WI38 (cell line): Measurements from ENCODE around the gene GMEB2.
"Not testable (repeated sequence)": the region's sequence is repeated elsewhere in the genome, so short reads cannot be mapped to it uniquely, and the experiment has no call there.

ENCODE experiments used
- H3K4me3 ChIP-seq: 2 replicates; pipeline ENCODE4 v1.5.1; 2011; ENCODE audit warnings: low read depth, mild to moderate bottlenecking, control low read depth, low read length
- TF ChIP-seq, protein P1 (sequence below): IDR thresholded peaks from 2 replicates; pipeline ENCODE4 v1.5.1; 2012; ENCODE audit warnings: low read depth, mild to moderate bottlenecking, control low read depth, low read length

The GMEB2 gene

DNA sequence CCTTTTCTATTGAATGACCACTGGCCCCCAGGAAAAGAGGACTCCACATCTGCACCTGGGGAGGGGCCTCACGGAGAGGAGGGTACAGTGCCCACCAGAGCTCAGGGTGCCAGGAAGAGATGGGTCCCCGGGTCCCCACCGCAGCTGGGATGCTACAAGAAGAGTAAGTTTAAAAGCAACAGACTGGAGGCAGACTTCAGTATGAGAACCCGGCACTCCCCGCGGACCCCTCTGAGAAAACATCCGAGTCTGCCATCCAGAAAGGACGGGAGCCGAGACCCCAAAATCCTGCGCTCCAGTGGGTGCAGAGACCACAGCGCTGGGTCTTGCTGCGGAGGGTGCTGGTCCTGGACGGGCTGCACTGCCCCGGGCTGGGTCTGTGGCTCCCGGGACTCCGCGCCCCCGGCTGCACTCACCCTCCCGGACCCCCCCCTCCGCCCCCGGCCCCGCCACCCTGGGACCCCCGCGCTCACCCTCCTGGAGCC is 53.2 kb downstream of the GMEB2 start:
- H3K4me3 ChIP-seq: peak overlapping the region; percentile 85
- TF ChIP-seq, protein P1, sequence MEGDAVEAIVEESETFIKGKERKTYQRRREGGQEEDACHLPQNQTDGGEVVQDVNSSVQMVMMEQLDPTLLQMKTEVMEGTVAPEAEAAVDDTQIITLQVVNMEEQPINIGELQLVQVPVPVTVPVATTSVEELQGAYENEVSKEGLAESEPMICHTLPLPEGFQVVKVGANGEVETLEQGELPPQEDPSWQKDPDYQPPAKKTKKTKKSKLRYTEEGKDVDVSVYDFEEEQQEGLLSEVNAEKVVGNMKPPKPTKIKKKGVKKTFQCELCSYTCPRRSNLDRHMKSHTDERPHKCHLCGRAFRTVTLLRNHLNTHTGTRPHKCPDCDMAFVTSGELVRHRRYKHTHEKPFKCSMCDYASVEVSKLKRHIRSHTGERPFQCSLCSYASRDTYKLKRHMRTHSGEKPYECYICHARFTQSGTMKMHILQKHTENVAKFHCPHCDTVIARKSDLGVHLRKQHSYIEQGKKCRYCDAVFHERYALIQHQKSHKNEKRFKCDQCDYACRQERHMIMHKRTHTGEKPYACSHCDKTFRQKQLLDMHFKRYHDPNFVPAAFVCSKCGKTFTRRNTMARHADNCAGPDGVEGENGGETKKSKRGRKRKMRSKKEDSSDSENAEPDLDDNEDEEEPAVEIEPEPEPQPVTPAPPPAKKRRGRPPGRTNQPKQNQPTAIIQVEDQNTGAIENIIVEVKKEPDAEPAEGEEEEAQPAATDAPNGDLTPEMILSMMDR: no peak

DNA sequence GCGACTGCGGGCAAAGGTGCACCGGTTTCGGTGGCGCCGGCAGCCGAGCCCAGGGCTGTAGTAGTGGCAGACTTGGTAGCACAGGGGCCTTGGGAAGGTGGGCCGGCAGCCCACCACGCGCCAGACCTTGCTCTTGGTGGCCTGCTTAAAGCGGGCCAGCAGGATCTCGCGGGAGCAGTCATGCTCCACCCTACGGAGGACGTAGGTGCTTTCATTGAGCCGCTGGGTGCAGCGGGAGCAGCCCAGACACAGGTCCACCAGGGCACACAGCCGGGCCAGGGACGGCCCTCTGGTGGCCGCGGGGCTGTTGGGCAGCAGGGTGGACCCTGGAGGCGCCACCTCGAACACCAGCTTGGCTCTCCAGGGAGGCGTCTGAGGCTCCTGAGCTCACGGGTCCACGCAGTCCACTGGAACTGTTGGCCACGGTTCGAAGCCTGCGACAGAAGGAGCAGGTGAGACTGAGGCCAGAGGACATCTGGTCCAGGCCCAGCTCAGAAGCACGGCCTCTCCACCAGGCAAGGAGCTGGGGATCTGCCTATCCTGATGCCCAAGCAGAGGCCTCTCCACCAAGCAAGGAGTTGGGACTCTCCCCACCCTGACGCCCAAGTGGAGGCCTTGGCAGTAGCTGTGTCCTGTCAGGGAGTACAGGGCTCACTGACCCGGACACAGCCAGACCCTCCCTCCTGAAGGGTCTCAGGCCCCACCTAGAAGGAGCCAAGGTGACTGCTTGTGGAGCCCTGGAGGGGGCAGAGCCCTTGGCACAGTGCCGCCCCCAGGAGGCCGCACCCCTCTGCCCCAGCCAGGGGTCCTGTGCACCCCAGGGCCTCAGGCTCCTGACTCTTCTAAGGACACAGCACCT is 53.9 kb downstream of the GMEB2 start:
- peak overlapping the region; percentile 85 for H3K4me3 ChIP-seq
- TF ChIP-seq, protein P1: no peak

- no peak overlapping the region for H3K4me3 ChIP-seq
- TF ChIP-seq, protein P1: no peak
These were observed 54.7 kb downstream of the GMEB2 start for GRCh38 chr20:63572071-63572787.

DNA sequence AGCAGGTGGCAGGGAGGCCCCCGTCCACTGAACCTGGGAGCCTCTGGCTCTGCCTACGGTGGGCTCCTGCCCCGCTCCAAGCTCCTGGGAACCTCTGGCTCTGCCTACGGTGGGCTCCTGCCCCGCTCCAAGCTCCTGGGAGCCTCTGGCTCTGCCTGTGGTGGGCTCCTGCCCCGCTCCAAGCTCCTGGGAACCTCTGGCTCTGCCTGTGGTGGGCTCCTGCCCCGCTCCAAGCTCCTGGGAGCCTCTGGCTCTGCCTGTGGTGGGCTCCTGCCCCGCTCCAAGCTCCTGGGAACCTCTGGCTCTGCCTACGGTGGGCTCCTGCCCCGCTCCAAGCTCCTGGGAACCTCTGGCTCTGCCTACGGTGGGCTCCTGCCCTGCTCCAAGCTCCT is 55.8 kb downstream of the GMEB2 start:
- not testable (repeated sequence) for H3K4me3 ChIP-seq

- no peak overlapping the region for H3K4me3 ChIP-seq
- TF ChIP-seq, protein P1: no peak
These were observed 56.4 kb downstream of the GMEB2 start for GRCh38 chr20:63570281-63571086.

DNA sequence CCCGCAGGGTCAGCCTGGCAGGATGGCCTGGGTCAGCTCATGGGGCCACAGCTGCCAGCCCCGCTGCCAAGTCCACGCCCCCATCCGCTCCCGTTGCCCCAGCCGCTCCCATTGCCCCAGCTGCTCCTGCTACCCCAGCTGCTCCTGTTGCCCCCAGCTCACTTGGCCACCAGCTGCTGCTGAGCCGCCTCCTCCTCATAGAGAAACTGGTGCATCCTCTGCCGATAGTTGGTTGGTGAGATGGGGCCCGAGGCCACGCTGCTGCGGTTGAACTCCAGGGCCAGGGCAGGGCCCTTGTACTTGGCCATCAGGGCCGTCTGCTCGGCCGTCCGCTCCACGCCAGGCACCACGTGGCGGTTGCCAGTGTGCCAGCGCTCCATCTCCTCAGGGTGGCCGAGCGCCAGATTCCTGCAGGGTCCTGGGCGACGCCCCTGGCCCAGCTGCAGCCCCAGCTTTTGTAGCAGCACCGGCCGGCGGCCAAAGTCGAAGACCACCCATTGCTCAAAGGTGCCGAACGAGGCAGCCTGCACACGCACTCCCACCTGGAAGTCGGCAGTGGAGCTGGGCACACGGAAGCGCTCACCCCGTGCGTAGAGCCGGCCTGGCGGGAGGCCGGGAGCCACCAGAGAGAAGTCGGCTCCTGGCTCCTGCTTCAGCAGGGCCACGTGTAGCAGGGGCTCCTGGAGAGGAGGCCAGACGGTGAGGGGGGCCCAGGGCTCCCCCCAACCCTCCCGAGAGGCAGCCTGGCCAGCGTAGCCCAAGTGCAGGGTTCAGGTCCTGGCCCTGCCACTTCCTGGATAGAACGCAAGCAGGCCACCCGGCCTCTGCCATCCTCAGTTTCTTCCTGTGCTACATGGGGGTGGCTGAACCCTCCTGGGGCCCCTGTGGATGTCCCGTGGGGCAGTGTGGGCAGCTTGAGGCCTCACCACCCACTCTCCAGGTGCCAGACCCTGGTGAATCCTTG is 57.6 kb downstream of the GMEB2 start:
- no peak overlapping the region for H3K4me3 ChIP-seq
- TF ChIP-seq, protein P1: no peak
